MCF 10A (cell line): ENCODE measurements around the gene LILRA5. TPM values are rescaled to one million over a fixed set of nuclear protein-coding genes. Genes with fewer than 3 reads are reported as not detected.
"Not testable (repeated sequence)": the region's sequence is repeated elsewhere in the genome, so short reads cannot be mapped to it uniquely, and the experiment has no call there.

Source experiments
- BruUV-seq: library from RNA; stranded (reverse); fragments of 400-500 nt; replicated peaks from 2 replicates; lab custom pipeline; 2021; lab: Mats Ljungman, UMichigan
- CTCF ChIA-PET: fragments of 300-600 bp; sonication (Branson Sonifier 250); formaldehyde crosslinking; extraction: SDS; loops from one replicate; lab custom pipeline; 2021; ENCODE audit warnings: antibody characterized with exemption, inconsistent platforms; lab: Yijun Ruan, JAX
- POLR2A ChIA-PET: fragments of 300-600, 350-650 bp; sonication (Branson Sonifier 250); formaldehyde crosslinking; extraction: SDS; loops from one replicate; lab custom pipeline; 2020; ENCODE audit warnings: antibody characterized with exemption, inconsistent platforms; lab: Yijun Ruan, JAX
- DNase-seq: peaks from one replicate; pipeline ENCODE4 v3.0.0-alpha.2; 2018; ENCODE audit not compliant: unreplicated experiment
- H3K27ac Mint-ChIP-seq: one replicate; pipeline ENCODE4 v1.8.0; 2022; ENCODE audit warnings: mild to moderate bottlenecking, low read depth, mixed read lengths; ENCODE audit not compliant: unreplicated experiment
- H3K27me3 Mint-ChIP-seq: one replicate; pipeline ENCODE4 v1.8.0; 2022; ENCODE audit warnings: mixed read lengths; ENCODE audit not compliant: insufficient read depth, unreplicated experiment
- H3K36me3 Mint-ChIP-seq: one replicate; pipeline ENCODE4 v1.8.0; 2022; ENCODE audit warnings: mild to moderate bottlenecking, moderate library complexity, mixed read lengths; ENCODE audit not compliant: insufficient read depth, unreplicated experiment
- H3K4me1 Mint-ChIP-seq: one replicate; pipeline ENCODE4 v1.8.0; 2022; ENCODE audit warnings: mixed read lengths; ENCODE audit not compliant: insufficient read depth, unreplicated experiment
- H3K4me3 Mint-ChIP-seq: one replicate; pipeline ENCODE4 v1.8.0; 2022; ENCODE audit warnings: mild to moderate bottlenecking, moderate library complexity, mixed read lengths; ENCODE audit not compliant: unreplicated experiment
- H3K9me3 Mint-ChIP-seq: one replicate; pipeline ENCODE4 v1.8.0; 2022; ENCODE audit warnings: mixed read lengths; ENCODE audit not compliant: unreplicated experiment
- CTCF ChIP-seq: fragments of 200-600 bp; IDR thresholded peaks from one replicate; pipeline ENCODE4 v1.8.0; 2022; ENCODE audit warnings: antibody characterized with exemption, mild to moderate bottlenecking; ENCODE audit not compliant: unreplicated experiment
- intact Hi-C: fragments of 100-400 bp; cut with micrococcal nuclease; formaldehyde crosslinking; loops from 2 replicates; pipeline ENCODE4 v1.14.1; 2022
- total RNA-seq: library from RNA; stranded (reverse); gene quantifications from 2 replicates; pipeline ENCODE4 v1.2.3, GENCODE V29; 2022

The LILRA5 gene
- total RNA-seq, 1 experiment from 2014 or later = not detected

DNA sequence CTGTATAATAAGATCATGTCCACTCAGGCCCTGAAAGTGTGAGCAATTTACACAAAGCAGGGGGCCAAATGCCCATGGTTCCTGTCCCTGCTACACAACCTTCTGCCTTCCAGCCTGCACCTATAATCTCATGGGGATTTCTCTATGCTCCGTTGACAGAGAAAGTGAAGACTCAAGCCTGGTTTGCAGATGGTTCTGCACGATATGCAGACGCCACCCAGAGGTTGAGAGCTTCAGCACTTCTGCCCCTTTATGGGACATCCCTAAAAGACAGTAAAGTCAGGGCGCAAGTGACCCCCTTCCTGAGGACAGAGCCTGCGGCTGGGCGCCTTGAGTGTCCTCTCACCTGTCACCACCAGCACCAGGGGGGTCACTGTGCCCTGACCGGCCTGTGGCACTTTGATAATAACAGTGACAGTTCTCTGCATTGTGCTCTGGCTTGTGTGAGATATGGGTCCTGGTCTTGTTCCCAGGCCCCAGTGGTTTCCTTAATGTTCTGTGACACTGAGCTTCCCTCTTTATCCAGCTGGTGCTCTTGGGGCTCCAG, 15.1 kb downstream of the LILRA5 start:
- Mint-ChIP-seq H3K27ac (no peak overlapping the region), H3K27me3 (peaks cover 58% of the 10 kb centered on the region), H3K4me3 (no peak overlapping the region), H3K9me3 (no peaks in the 10 kb centered on the region), H3K36me3 (no peaks in the 10 kb centered on the region), H3K4me1 (no peaks in the 10 kb centered on the region)
- ChIA-PET POLR2A (no interaction called here), CTCF (interaction anchor here (0.6 to 0.8 kb wide), 2 partner anchors 93 to 758 kb away, joined by 3 read pairs; no protein-coding TSS in a partner anchor)
- no peak for TF ChIP-seq CTCF
- intact Hi-C loops = no loop called here
- DNase-seq = peak; percentile 5
- no TSS peak for BruUV-seq

DNA sequence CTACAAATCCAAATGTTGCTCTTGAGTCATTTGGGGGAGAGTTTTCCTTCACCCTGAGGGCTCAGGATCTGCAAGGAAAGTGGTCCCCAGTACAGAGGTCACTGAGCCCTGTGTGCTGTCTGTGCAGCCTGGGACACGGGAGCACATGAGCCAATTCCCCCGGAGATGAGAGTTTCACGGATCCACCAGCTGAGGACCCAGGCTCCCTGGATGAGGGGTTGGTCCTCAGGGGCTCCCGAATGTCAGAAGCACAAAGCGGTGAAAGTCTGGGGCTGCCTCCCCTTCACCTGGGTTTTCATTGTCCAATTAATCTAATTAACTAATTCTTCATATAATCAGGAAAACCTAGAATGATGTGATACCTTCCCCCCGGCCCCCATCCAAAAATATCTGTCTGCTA, 18.4 kb downstream of the LILRA5 start:
- ChIA-PET POLR2A (no interaction called here), CTCF (interaction anchor here (0.6 to 1.8 kb wide), 2 partner anchors 29 to 30 kb away, joined by 4 to 5 read pairs; no protein-coding TSS in a partner anchor)
- no peaks in the 10 kb centered on the region for H3K9me3 Mint-ChIP-seq
- no TSS peak for BruUV-seq
- H3K27ac Mint-ChIP-seq = no peak overlapping the region
- intact Hi-C loops = no loop called here
- TF ChIP-seq CTCF = no peak
- DNase-seq = no peak
- peaks cover 57% of the 10 kb centered on the region for H3K27me3 Mint-ChIP-seq
- H3K4me1 Mint-ChIP-seq = no peaks in the 10 kb centered on the region
- no peaks in the 10 kb centered on the region for H3K36me3 Mint-ChIP-seq
- no peak overlapping the region for H3K4me3 Mint-ChIP-seq

DNA sequence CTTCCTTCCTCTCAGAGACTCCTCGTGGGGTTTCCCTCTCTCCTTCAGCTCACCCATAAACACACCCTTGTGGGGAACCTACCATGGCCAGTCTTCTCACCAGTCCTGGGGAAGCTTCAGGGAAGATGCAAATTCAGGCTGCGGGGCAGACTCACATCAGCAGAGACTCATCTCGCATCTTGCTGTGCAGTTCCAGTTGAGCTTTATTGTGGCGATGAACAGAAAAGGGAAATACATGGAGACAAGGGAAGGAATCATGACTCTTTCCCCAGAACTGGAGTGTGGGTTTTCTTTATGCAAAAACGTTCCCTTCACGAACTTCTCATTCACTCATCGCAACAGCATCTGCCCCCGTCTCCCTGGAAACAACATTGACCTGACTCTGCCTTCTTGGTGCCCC, 23.8 kb downstream of the LILRA5 start:
- BruUV-seq, H3K9me3 Mint-ChIP-seq, POLR2A ChIA-PET, H3K4me1 Mint-ChIP-seq, intact Hi-C loops, H3K4me3 Mint-ChIP-seq, H3K27ac Mint-ChIP-seq, H3K36me3 Mint-ChIP-seq, CTCF ChIA-PET, DNase-seq: not testable (repeated sequence)
- peaks cover 87% of the 10 kb centered on the region for H3K27me3 Mint-ChIP-seq

DNA sequence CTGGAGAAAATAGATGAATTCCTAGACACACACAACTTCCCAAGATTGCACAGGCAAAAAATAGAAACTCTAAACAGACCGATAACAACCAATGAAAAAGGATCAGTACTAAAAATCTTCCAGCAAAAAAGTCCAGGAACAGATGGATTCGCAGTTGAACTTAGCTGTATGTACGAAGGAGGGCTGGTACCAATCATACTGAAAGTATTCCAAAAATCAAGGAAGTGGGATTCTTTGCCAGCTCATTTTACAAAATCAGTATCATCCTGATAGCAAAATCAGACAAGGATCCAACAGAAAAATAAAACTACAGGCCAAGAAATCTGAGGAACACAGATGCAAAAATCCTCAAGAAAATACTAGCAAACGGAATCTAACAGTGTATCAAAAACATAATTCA, 25.5 kb downstream of the LILRA5 start:
- ChIA-PET POLR2A (no interaction called here), CTCF (interaction anchor here (1.3 kb wide), 1 partner anchor 21 kb away, joined by 3 read pairs; no protein-coding TSS in a partner anchor)
- DNase-seq = no peak
- intact Hi-C loops = no loop called here
- Mint-ChIP-seq H3K9me3 (no peaks in the 10 kb centered on the region), H3K4me1 (no peaks in the 10 kb centered on the region), H3K36me3 (no peaks in the 10 kb centered on the region), H3K4me3 (no peak overlapping the region), H3K27ac (no peak overlapping the region), H3K27me3 (peaks cover 87% of the 10 kb centered on the region)
- no peak for TF ChIP-seq CTCF
- no TSS peak for BruUV-seq

DNA sequence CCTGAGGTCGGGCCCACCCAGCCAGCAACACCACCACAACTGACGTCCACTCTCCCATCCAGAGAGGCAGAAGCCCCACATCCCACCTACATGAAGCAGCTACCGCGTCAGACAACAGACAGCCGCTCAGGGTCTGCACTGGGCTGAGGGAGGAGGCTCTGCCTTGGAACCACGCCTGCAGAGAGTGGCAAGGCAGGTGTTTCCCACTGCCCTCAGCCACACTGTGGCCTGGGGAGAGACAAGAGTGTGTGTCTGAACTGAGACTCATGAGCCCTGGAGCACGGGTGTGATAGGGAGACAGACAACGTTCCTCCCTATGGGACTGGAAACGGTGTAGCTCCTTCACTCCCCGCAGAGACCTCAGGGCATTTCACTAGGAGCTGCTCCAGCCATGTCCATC, 26.7 kb downstream of the LILRA5 start:
- H3K9me3 Mint-ChIP-seq, intact Hi-C loops, CTCF ChIA-PET, H3K27ac Mint-ChIP-seq, BruUV-seq, DNase-seq, POLR2A ChIA-PET, H3K36me3 Mint-ChIP-seq, H3K4me1 Mint-ChIP-seq, H3K4me3 Mint-ChIP-seq: not testable (repeated sequence)
- H3K27me3 Mint-ChIP-seq = peaks cover 90% of the 10 kb centered on the region

- CTCF ChIA-PET, H3K4me1 Mint-ChIP-seq, DNase-seq, intact Hi-C loops, POLR2A ChIA-PET, H3K36me3 Mint-ChIP-seq, H3K27ac Mint-ChIP-seq, H3K4me3 Mint-ChIP-seq, H3K9me3 Mint-ChIP-seq, BruUV-seq: not testable (repeated sequence)
- H3K27me3 Mint-ChIP-seq = peaks cover 90% of the 10 kb centered on the region
Observed at GRCh38 chr19:54285427-54286056, 27.4 kb downstream of the LILRA5 start.
